NB4 (cell line): ENCODE results near the gene ST6GALNAC2.

ENCODE experiments used
- CTCF ChIP-seq: IDR thresholded peaks from one replicate; pipeline ENCODE4 v1.5.1; 2012; ENCODE audit warnings: low read depth, low read length
- MAX ChIP-seq: IDR thresholded peaks from 2 replicates; pipeline ENCODE4 v1.6.1; 2011; ENCODE audit warnings: low read depth, low read length
- POLR2A ChIP-seq: IDR thresholded peaks from 2 replicates; pipeline ENCODE4 v1.6.1; 2011; ENCODE audit warnings: mild to moderate bottlenecking; ENCODE audit not compliant: insufficient read length; ENCODE audit errors: extremely low read depth

GRCh38 chr17:76626442-76626841 is 40.8 kb upstream of the ST6GALNAC2 start:
- no peak for TF ChIP-seq CTCF
- no peak for TF ChIP-seq MAX
- TF ChIP-seq POLR2A, result no peak
